CD4-positive, alpha-beta T cell (primary cell): ENCODE data around the gene AZIN2. TPM values are rescaled to one million over a fixed set of nuclear protein-coding genes. Genes with fewer than 3 reads are reported as not detected.

Source experiments
- ATAC-seq: fragments of 200-7000 bp; cut with Tn5 transposase; one replicate; pipeline ENCODE4 v1.10.0; 2022; ENCODE audit warnings: mild to moderate bottlenecking; ENCODE audit not compliant: poor library complexity
- CTCF ChIA-PET: fragments of 350-600 bp; sonication (Branson Sonifier 250); formaldehyde crosslinking; loops from one replicate; lab custom pipeline; 2021; ENCODE audit warnings: antibody characterized with exemption, inconsistent platforms; lab: Charles Lee
- POLR2A ChIA-PET: fragments of 350-600 bp; sonication (Branson Sonifier 250); formaldehyde crosslinking; loops from one replicate; lab custom pipeline; 2021; ENCODE audit warnings: antibody characterized with exemption, inconsistent platforms; lab: Charles Lee
- DNase-seq, 14 experiments: peaks; one replicate each; pipeline ENCODE4 v3.0.0-alpha.2; 2013 to 2020; ENCODE audit warnings: mixed read lengths in 2 of 14
- H3K27ac ChIP-seq, 2 donors: one replicate each; pipeline versions ENCODE4 v1.5.1 to v1.7.0; 2013; ENCODE audit warnings: low read length in 2 of 2, low read depth in 1 of 2, mild to moderate bottlenecking in 1 of 2
- H3K27me3 ChIP-seq, 2 experiments: 1 replicate in 1 of 2; 2 replicates in 1 of 2; pipeline versions ENCODE4 v1.6.1 to v1.7.0; 2013; ENCODE audit warnings: low read length in 2 of 2, control low read depth in 1 of 2, mild to moderate bottlenecking in 1 of 2, moderate library complexity in 1 of 2; ENCODE audit not compliant: insufficient read depth in 2 of 2, control insufficient read depth in 1 of 2
- H3K36me3 ChIP-seq: one replicate; pipeline ENCODE4 v1.6.1; 2013; ENCODE audit warnings: low read length, control low read depth; ENCODE audit not compliant: insufficient read depth
- H3K4me1 ChIP-seq: one replicate; pipeline ENCODE4 v1.6.1; 2013; ENCODE audit warnings: low read length, control low read depth; ENCODE audit not compliant: insufficient read depth
- H3K4me3 ChIP-seq: one replicate; pipeline ENCODE4 v1.5.1; 2013; ENCODE audit warnings: mild to moderate bottlenecking, low read length, moderate library complexity
- H3K9me3 ChIP-seq, 2 experiments: 1 replicate in 1 of 2; 2 replicates in 1 of 2; pipeline versions ENCODE4 v1.6.1 to v1.7.0; 2013; ENCODE audit warnings: low read length in 2 of 2, mild to moderate bottlenecking in 2 of 2, control low read depth in 1 of 2, moderate library complexity in 1 of 2; ENCODE audit not compliant: control insufficient read depth in 1 of 2, insufficient read depth in 1 of 2
- H3K27ac Mint-ChIP-seq: one replicate; pipeline ENCODE4 v1.8.0; 2020; ENCODE audit warnings: mixed read lengths
- H3K27me3 Mint-ChIP-seq: one replicate; pipeline ENCODE4 v1.8.0; 2021; ENCODE audit warnings: mixed read lengths
- H3K36me3 Mint-ChIP-seq: one replicate; pipeline ENCODE4 v1.8.0; 2021; ENCODE audit warnings: low read depth, mixed read lengths
- H3K4me1 Mint-ChIP-seq: one replicate; pipeline ENCODE4 v1.8.0; 2021; ENCODE audit warnings: low read depth, mixed read lengths
- H3K4me3 Mint-ChIP-seq: one replicate; pipeline ENCODE4 v1.8.0; 2020; ENCODE audit warnings: mild to moderate bottlenecking, mixed read lengths
- H3K9me3 Mint-ChIP-seq: one replicate; pipeline ENCODE4 v1.8.0; 2020; ENCODE audit warnings: mixed read lengths
- intact Hi-C, 2 experiments: fragments of 100-400 bp; cut with DNase I in 1 of 2; cut with micrococcal nuclease in 1 of 2; formaldehyde crosslinking; loops; one replicate each; pipeline versions ENCODE4 v1.15.1 to v1.9.0; 2023 to 2025; cut with DNase I, micrococcal nuclease
- total RNA-seq, 174 experiments: library from RNA in 2 of 174; stranded (reverse) in 2 of 174; gene quantifications; one replicate each; pipeline ENCODE4 v1.2.3 and lab custom pipeline; 2021 to 2026
- TF ChIP-seq, protein P1 (sequence below): fragments of 200-600 bp; IDR thresholded peaks from one replicate; pipeline ENCODE4 v1.8.0; 2022; ENCODE audit warnings: antibody characterized with exemption, mild to moderate bottlenecking

AZIN2 gene
- total RNA-seq, 2 experiments from 2014 or later: 4.6 to 4.9 TPM

DNA sequence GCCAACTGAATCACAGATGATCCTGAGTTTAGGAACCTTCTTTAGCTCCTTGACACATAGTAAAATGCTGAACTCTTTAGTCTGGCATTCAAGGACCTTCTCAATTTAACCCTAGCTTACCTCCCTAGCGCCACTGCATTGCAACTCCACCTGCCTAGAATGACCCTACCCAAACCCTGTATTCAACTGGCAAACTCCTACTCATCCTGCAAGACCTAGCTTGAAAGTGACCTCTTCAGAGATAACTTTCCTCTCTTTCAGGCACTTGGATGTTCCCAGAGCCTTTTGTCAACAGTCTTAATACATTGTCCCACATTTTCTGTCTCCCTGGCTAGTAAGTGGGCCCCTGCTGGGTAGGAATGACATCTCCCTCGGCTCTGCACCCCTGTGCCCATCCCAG lies 81.2 kb downstream of the AZIN2 start:
- DNase-seq (no peak), ATAC-seq (no peak)
- POLR2A ChIA-PET: no interaction called here
- H3K27me3 ChIP-seq: no peaks in the 10 kb centered on the region
- no peak overlapping the region for H3K27ac ChIP-seq
- no peak overlapping the region for H3K27ac Mint-ChIP-seq
- TF ChIP-seq, protein P1, sequence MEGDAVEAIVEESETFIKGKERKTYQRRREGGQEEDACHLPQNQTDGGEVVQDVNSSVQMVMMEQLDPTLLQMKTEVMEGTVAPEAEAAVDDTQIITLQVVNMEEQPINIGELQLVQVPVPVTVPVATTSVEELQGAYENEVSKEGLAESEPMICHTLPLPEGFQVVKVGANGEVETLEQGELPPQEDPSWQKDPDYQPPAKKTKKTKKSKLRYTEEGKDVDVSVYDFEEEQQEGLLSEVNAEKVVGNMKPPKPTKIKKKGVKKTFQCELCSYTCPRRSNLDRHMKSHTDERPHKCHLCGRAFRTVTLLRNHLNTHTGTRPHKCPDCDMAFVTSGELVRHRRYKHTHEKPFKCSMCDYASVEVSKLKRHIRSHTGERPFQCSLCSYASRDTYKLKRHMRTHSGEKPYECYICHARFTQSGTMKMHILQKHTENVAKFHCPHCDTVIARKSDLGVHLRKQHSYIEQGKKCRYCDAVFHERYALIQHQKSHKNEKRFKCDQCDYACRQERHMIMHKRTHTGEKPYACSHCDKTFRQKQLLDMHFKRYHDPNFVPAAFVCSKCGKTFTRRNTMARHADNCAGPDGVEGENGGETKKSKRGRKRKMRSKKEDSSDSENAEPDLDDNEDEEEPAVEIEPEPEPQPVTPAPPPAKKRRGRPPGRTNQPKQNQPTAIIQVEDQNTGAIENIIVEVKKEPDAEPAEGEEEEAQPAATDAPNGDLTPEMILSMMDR: no peak
- H3K36me3 ChIP-seq: peaks cover 44% of the 10 kb centered on the region
- H3K4me3 ChIP-seq: no peak overlapping the region
- CTCF ChIA-PET: no interaction called here
- no peaks in the 10 kb centered on the region for H3K4me1 Mint-ChIP-seq
- H3K9me3 Mint-ChIP-seq: no peaks in the 10 kb centered on the region
- H3K9me3 ChIP-seq: no peaks in the 10 kb centered on the region
- H3K4me1 ChIP-seq: no peaks in the 10 kb centered on the region
- peaks cover 63% of the 10 kb centered on the region for H3K36me3 Mint-ChIP-seq
- intact Hi-C loops: no loop called here
- no peaks in the 10 kb centered on the region for H3K27me3 Mint-ChIP-seq
- H3K4me3 Mint-ChIP-seq: no peak overlapping the region

DNA sequence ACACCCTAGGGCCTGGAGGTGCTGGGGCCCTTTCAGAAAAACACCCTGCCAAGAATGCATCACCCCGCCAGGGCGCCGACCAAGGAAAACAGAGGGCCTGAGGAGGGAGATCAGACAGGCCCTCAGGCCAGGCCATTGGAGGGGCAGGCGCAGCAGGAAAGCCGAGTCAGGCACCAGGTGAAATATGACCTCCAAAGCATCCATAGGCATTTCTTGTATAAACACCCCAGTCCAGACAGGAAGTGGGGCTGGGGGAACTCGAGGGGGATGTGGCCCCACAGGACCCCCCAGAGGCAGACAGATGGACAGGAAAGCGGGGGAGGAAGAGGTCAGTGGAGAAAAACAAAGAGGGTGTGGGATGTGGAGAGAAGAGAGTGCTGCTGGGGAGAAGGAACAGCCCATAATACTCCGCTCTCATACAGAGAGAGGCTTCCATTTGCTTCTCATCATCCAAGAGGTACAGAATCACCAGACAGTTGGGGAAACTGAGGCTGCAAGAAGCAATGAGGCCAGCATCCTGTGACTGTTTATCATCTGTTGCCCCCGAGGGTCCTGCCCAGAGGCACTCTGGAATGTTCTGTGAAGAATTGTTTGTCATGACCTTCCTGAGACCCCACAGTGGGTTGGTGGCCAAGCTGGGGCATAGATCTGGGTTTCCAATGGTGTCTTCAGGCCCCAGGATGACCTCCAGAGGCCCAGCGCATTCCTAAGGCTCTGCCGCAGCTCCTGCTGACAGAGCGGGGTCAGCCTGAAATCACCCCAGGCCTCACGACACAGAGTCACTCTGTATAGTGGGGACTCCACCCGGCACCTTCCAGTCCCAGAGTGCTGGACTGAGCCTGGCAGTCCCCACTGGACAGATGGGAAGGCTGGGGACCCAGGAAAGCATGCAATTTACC lies 82.9 kb downstream of the AZIN2 start:
- Mint-ChIP-seq H3K27me3 (no peaks in the 10 kb centered on the region), H3K4me3 (no peak overlapping the region), H3K9me3 (no peaks in the 10 kb centered on the region), H3K36me3 (peaks cover 59% of the 10 kb centered on the region), H3K4me1 (no peaks in the 10 kb centered on the region), H3K27ac (no peak overlapping the region)
- no peak for ATAC-seq
- Histone ChIP-seq H3K4me3 (no peak overlapping the region), H3K36me3 (peaks cover 37% of the 10 kb centered on the region), H3K4me1 (no peaks in the 10 kb centered on the region), H3K27me3 (no peaks in the 10 kb centered on the region), H3K9me3 (no peaks in the 10 kb centered on the region), H3K27ac (no peak overlapping the region)
- ChIA-PET POLR2A (no interaction called here), CTCF (no interaction called here)
- TF ChIP-seq, protein P1: no peak
- DNase-seq: no peak
- intact Hi-C loops: no loop called here

DNA sequence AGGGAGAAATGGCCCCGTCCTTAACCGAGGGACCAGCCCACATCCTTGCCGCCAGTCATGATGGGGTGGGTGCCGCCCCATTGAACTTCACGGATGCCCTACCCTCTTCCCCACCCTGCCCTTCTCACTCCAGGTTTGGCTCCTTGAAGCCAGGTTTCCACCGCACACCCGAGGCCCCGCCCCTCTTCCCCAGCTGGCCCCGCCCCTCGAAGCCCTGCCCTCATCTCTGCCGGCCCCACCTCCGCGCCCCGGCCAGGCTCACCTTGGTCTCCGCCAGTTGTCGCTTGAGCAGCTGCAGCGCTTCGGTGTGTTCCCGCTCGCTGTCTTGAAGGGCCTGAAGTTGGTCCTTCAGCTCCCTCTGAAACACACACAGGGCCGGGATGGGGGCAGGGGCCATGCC lies 84.3 kb downstream of the AZIN2 start:
- POLR2A ChIA-PET: interaction anchor here (1.1 kb wide), 1 partner anchor 38 kb away, joined by 3 read pairs; no protein-coding TSS in a partner anchor
- DNase-seq (no peak), ATAC-seq (no peak)
- CTCF ChIA-PET: interaction anchor here (1.2 kb wide), 1 partner anchor 18 kb away, joined by 3 read pairs; no protein-coding TSS in a partner anchor
- intact Hi-C loops: no loop called here
- Histone ChIP-seq H3K4me3 (no peak overlapping the region), H3K27ac (no peak overlapping the region), H3K9me3 (no peaks in the 10 kb centered on the region), H3K4me1 (no peaks in the 10 kb centered on the region), H3K27me3 (no peaks in the 10 kb centered on the region), H3K36me3 (peaks cover 26% of the 10 kb centered on the region)
- Mint-ChIP-seq H3K36me3 (peaks cover 53% of the 10 kb centered on the region), H3K4me1 (no peaks in the 10 kb centered on the region), H3K27ac (no peak overlapping the region), H3K9me3 (no peaks in the 10 kb centered on the region), H3K27me3 (no peaks in the 10 kb centered on the region), H3K4me3 (no peak overlapping the region)
- TF ChIP-seq, protein P1: no peak
